HUES48 (cell line): Measurements from ENCODE around the gene ATXN7L3.
"Not testable (repeated sequence)": the region's sequence is repeated elsewhere in the genome, so short reads cannot be mapped to it uniquely, and the experiment has no call there.

Experiments
- H3K27ac ChIP-seq: one replicate; pipeline ENCODE4 v1.7.0; 2013; ENCODE audit warnings: low read depth, low read length, inconsistent platforms
- H3K27me3 ChIP-seq: 2 replicates; pipeline ENCODE4 v1.6.1; 2013; ENCODE audit warnings: mild to moderate bottlenecking, low read length; ENCODE audit not compliant: control insufficient read depth, insufficient read depth
- H3K36me3 ChIP-seq: 2 replicates; pipeline ENCODE4 v1.6.1; 2013; ENCODE audit warnings: low read length; ENCODE audit not compliant: control insufficient read depth, insufficient read depth
- H3K4me1 ChIP-seq: 2 replicates; pipeline ENCODE4 v1.6.1; 2013; ENCODE audit warnings: mild to moderate bottlenecking, low read length; ENCODE audit not compliant: control insufficient read depth, insufficient read depth
- H3K4me3 ChIP-seq: 2 replicates; pipeline ENCODE4 v1.5.1; 2013; ENCODE audit warnings: mild to moderate bottlenecking, low read depth, low read length
- H3K9ac ChIP-seq: 2 replicates; pipeline ENCODE4 v1.6.1; 2013; ENCODE audit warnings: mild to moderate bottlenecking, low read depth, low read length, moderate library complexity
- H3K9me3 ChIP-seq: 2 replicates; pipeline ENCODE4 v1.6.1; 2013; ENCODE audit warnings: low read length; ENCODE audit not compliant: control insufficient read depth, insufficient read depth

ATXN7L3 gene

DNA sequence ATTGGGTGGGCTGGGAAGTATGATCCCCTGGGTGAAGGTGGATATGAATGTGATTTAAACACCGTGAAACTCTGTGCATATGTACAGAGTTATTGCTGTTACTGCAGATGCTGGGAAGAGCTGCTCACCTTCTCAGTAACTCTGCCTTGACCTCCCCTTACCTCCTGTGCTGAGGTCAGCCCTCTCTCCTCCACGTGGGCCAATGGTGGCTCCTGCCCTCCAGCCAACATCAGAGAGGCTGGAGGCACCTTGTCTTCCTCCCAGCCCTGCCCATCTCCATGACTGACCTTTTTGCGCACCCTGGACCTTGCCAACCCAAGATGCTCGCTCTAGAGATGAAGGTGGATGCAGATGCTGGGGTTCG is 29.6 kb downstream of the ATXN7L3 start:
- no peak overlapping the region for H3K9ac ChIP-seq
- H3K4me3 ChIP-seq = no peak overlapping the region
- H3K9me3 ChIP-seq = no peaks in the 10 kb centered on the region
- no peaks in the 10 kb centered on the region for H3K27me3 ChIP-seq
- peak overlapping the region; percentile 73 for H3K27ac ChIP-seq
- peaks cover 16% of the 10 kb centered on the region; the same call in 1 of the 2 replicates for H3K4me1 ChIP-seq
- no peaks in the 10 kb centered on the region for H3K36me3 ChIP-seq

DNA sequence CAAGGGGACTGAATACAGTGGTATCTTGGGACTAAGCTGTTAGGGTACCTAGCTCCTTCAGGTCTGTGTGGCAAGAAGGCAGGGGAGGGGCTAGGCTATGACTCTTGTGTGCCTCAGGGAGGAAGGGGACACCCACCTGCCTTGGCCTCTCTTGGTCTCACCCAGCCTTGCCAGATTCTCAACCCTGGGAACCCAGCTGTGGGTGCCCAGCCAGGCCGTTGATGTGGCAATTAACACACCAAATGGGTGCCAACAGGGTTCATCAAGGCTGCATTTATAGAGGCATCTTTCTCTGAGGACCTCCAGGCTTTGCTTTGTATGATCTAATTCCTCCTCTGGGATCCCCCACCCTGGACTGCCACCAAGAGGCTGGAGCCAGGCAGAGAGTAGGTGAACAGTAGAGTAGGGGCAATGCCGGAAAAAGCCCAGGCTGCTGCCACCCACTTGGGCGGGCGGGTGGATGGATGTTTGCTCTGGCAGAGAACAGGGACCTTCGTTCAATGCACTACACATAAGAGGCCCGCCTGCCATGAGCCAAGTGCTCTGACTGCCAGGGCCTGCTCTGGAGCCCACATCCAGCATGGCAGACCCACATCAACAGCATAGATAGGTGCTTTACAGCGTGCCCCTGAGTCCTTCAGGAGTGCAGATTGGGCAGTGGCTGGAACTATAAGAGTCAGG is 32.4 kb downstream of the ATXN7L3 start:
- no peak overlapping the region for H3K9ac ChIP-seq
- no peak overlapping the region for H3K4me3 ChIP-seq
- no peak overlapping the region for H3K27ac ChIP-seq
- no peaks in the 10 kb centered on the region for H3K27me3 ChIP-seq
- no peaks in the 10 kb centered on the region for H3K9me3 ChIP-seq
- H3K4me1 ChIP-seq = peaks cover 16% of the 10 kb centered on the region; the same call in 1 of the 2 replicates
- H3K36me3 ChIP-seq = peaks cover 4% of the 10 kb centered on the region

DNA sequence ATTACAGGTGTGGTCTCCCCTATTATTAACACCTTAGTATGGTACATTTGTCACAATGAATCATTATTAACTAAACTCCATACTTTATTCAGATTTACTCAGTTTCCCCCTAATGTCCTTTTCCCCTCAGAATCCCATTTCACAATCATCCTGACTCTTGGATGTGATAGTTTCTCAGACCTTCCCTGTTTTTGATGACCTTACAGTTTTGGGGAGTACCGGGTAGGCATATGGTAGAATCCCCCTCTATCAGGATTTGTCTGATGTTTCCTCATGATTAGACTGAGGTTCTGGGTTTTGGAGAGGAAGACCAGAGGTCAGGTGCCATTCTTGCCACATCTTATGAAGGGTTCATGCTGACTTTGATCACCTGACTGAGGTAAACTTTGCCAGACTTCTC is 35.2 kb downstream of the ATXN7L3 start:
- H3K4me3 ChIP-seq = no peak overlapping the region
- peaks cover 28% of the 10 kb centered on the region for H3K36me3 ChIP-seq
- no peaks in the 10 kb centered on the region for H3K4me1 ChIP-seq
- no peak overlapping the region for H3K27ac ChIP-seq
- no peak overlapping the region for H3K9ac ChIP-seq
- H3K9me3 ChIP-seq = no peaks in the 10 kb centered on the region
- H3K27me3 ChIP-seq = no peaks in the 10 kb centered on the region

DNA sequence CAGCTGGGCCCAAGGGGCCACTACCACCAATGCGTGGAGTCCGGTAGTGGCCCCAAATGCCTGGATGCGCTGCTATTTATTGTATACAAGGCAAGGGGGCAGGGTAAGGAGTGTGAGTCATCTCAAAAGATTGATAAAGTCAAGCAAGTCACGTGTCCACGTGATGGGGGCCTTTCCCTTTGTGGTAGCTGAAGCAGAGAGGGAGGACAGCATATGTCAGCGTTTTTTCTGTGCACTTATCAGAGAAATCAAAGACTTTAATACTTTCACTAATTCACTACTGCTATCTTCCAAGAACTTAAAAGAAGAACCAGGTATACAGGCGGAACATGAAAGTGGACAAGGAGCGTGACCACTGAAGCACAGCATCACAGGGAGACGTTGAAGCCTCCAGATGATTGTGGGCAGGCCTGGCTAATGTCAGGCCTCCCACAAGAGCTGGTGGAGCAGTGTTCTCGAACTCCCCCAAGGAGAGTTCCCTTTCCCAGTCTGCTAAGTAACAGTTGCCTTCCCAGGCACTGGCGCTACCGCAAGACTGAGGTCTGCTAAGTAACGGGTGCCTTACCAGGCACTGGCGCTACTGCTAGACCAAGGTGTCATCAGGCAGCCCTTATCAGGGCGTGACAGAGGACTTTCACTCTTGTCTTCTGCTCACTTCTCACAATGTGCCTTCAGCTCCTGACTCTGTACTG is 40.0 kb downstream of the ATXN7L3 start:
- Histone ChIP-seq H3K27ac (no peak overlapping the region), H3K4me3 (no peak overlapping the region), H3K9me3 (no peaks in the 10 kb centered on the region), H3K27me3 (no peaks in the 10 kb centered on the region), H3K36me3 (peaks cover 58% of the 10 kb centered on the region), H3K9ac (no peak overlapping the region), H3K4me1 (no peaks in the 10 kb centered on the region)

DNA sequence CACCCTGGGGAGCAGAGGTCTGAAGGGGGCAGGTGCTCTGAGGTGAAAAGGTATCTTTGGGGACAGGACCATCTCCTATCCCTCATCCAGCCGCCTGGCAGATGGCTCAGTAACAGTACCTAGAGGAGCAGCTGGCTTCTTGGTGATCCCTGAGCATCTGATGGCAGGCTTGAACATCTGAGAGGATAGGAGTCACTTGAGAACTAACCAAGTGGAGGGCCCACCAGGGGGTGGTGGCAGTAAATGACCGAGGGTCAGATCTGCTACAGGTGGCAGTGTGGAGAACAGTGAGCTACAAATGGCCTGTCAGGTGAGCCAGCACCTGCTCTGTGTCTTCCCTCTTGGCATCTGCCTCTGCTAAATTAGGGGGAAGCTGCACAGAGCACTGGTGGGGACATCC is 44.2 kb downstream of the ATXN7L3 start:
- Histone ChIP-seq H3K4me3 (no peak overlapping the region), H3K27ac (no peak overlapping the region), H3K27me3 (no peaks in the 10 kb centered on the region), H3K9ac (no peak overlapping the region), H3K4me1 (no peaks in the 10 kb centered on the region), H3K9me3 (no peaks in the 10 kb centered on the region), H3K36me3 (peaks cover 65% of the 10 kb centered on the region)

DNA sequence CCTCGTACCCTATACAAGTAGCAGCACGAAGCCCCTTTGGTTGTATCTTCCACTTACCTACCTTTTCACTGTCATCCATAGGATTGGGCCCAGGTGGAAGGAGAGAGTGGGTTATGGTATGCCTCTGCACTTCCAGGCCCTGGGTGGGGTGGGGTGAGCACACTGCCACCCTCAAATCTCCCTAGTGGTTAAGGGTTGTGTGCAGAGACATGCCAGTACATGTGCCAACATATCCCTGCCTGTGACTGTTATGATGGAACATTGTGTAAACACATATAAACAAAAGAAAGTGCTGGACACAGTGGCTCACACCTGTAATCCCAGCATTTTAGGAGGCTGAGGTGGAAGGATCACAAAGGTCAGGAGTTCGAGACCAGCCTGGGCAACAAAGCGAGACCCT is 46.8 kb downstream of the ATXN7L3 start:
- no peaks in the 10 kb centered on the region for H3K9me3 ChIP-seq
- peaks cover 66% of the 10 kb centered on the region for H3K36me3 ChIP-seq
- no peak overlapping the region for H3K27ac ChIP-seq
- H3K4me1 ChIP-seq = no peaks in the 10 kb centered on the region
- no peak overlapping the region for H3K9ac ChIP-seq
- H3K4me3 ChIP-seq = no peak overlapping the region
- no peaks in the 10 kb centered on the region for H3K27me3 ChIP-seq

DNA sequence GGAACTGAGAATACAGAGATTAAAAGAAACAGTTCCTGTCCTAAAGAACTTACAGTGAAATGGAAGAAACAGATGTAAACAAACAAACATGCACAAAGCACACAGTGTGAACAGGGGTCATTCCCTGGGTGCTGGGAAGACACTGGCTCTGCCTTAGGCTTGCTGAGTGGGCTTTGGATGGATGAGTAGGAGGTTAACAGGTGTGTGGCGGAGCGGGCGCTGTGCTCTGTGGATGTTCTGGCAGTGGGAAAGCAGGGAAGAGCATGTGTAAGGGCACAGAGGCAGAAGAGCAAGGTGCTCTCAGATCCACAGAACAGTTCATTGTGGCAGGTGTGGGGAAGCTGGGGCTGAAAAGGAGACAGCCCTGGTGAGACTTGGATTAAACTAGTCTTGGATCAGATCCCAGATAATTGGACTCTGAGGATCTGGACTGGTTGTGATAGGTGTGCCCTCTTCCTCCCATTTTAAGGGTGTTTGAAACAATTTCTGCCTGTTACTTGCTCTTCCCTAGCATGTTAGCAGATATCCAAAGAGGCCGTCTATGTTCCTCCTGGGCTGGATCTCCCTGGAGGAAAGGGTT is 49.8 kb downstream of the ATXN7L3 start:
- Histone ChIP-seq H3K4me3 (no peak overlapping the region), H3K4me1 (no peaks in the 10 kb centered on the region), H3K9ac (no peak overlapping the region), H3K9me3 (no peaks in the 10 kb centered on the region), H3K27me3 (no peaks in the 10 kb centered on the region), H3K27ac (no peak overlapping the region), H3K36me3 (peaks cover 79% of the 10 kb centered on the region)

DNA sequence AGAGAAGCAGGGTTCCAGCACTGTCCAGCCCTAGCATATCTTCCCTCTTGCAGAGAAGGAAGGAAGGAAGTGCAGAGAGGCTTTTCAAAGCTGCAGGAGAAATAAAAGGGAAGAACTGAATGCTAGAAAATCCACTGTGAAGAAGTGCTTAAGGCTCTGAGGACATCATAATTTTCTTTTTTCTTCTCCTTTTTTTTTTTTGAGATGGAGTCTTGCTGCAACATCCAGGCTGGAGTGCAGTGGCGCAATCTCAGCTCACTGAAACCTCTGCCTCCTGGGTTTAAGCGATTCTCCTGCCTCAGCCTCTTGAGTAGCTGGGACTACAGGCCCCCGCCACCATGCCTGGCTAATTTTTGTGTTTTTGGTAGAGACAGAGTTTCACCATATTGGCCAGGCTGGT is 50.6 kb downstream of the ATXN7L3 start:
- H3K36me3 ChIP-seq = peaks cover 73% of the 10 kb centered on the region
- H3K4me3 ChIP-seq, H3K9ac ChIP-seq, H3K27me3 ChIP-seq, H3K4me1 ChIP-seq, H3K9me3 ChIP-seq, H3K27ac ChIP-seq: not testable (repeated sequence)

DNA sequence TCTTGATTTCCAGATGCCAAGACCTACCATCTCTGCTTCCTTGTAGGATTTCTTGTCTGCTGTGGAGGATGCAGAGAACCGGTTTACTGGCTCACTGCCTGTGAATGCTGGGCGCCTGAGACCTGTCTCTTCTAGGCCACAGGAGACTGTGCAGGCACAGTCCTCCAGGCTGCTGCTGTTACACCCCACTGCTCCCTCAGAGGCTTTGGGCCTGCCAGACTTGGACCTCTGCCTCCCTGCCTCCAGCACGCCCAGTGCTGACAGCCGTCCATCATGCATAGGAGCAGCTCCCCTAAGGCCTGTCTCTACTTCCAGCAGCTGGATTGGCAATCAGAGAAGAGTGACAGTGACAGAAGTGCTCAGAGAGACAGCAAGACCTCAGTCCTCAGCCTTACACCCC is 51.9 kb downstream of the ATXN7L3 start:
- Histone ChIP-seq H3K9me3 (no peaks in the 10 kb centered on the region), H3K27me3 (no peaks in the 10 kb centered on the region), H3K36me3 (peaks cover 68% of the 10 kb centered on the region), H3K9ac (no peak overlapping the region), H3K4me3 (no peak overlapping the region), H3K4me1 (no peaks in the 10 kb centered on the region), H3K27ac (no peak overlapping the region)

DNA sequence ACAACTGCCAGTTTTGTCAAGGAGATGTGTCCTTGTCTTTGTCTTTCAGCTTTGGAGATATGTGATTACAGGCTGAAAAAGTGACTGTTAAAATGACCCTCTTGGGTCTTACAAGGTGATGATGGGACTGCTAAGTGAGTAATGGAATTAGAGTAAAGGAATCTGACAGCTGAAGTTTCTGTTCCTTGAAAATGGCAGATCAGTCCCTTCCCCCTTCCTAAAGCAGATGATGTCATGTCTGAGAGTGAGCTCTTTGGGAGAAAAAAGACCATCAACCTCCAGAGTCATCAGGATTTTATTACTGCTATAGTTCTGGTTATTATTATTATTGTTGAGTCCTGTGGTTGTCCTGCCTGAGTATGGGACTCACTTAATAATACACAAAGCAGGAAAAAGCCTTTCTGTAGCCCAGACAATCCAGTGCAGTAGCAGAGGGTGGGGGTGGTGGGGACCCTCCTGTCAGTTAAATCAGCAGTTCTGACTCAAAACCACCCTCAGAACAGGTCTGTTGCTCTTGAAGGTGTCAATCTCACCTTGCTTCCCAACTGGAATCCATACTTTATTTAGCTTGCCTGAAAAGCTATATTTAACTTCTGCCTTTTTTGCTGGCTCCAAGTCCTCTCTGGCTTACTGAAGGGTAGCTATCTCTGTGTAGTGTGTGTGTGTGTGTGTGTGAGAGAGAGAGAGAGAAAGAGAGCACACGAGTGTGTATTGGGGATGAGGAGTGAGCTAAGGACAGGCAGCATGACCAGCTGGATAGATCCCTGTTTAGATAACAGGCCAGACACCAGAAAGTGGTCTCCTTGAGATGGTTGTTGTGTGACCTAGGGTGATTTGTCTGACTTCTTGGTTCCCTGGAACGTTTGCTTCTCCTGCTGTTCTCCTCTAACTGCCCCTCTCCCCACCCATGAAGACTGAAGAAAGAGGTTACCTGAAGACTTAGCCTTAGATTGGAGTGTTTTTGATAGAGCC is 53.0 kb downstream of the ATXN7L3 start:
- H3K9me3 ChIP-seq = no peaks in the 10 kb centered on the region
- no peaks in the 10 kb centered on the region for H3K27me3 ChIP-seq
- H3K4me1 ChIP-seq = no peaks in the 10 kb centered on the region
- H3K36me3 ChIP-seq = peaks cover 61% of the 10 kb centered on the region
- H3K9ac ChIP-seq = no peak overlapping the region
- H3K27ac ChIP-seq = no peak overlapping the region
- H3K4me3 ChIP-seq = no peak overlapping the region
